ENCODE results near the gene CGB7. TPM values are rescaled to one million over a fixed set of nuclear protein-coding genes. Genes with fewer than 3 reads are reported as not detected.

CGB7 gene
- total RNA-seq, 4 donors from 2014 or later = 0.20 TPM; not detected in 3

DNA sequence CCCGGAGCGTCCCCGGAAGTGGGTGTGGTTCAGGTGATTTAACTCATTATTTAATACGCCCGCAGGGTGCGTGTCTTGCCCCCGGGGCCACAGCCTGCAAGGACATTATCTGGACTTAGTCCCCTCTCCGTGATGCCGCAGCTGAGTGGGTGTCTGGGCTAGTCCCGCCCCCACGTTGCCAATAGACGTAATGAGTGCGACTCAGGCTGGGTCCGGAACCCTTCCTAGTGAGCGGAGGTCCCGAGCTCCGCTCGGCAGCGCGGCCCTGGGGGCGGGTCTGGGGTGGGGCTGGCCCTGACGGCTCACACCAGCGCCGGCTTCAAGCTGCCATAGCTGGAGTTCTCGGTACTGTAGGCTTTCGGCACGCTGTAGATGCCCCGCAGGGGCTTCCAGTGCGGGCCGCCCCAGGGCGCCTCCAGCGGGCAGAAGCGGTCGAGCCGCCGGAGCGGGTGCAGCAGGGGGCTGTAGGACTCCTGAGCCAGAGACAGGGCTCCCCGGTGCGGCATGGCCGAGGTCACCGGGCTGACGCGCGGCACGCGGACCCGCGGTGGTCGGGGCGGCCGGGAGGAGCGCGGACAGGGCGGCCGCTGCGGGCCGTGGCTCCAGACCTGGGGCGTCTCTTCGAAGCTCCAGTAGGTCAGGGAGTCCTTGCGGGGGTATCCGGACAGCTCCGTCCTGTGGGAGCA lies 39.7 kb downstream of the CGB7 start:
- H3K4me3 ChIP-seq = peak overlapping the region; percentile 19 to 59 (median 34)
- no peaks in the 10 kb centered on the region for H3K36me3 ChIP-seq
- DNase-seq = peak; percentile 49
- H3K4me1 ChIP-seq = peaks cover 9 to 25% (median 23%) of the 10 kb centered on the region in 4 donors
- intact Hi-C loops (cut with DNase I; ENCODE audit: low total_unique reads) (no loop called here), in situ Hi-C loops (cut with MboI; ENCODE audit: low pct_ligation_motif_present in 1 of 4, low pct_unique_long_range_greater_than_20kb in 1 of 4, low sequenced_read_pairs in 3 of 4) (no loop called here)
- H3K27me3 ChIP-seq = peaks cover 40% of the 10 kb centered on the region
- H3K9me3 ChIP-seq = no peaks in the 10 kb centered on the region
- WGBS, 2 donors (ENCODE audit: low coverage in 1 of 2) = 1% methylated on average over 38 of the region's 62 CpGs; no CpG with 5 or more reads in 1 of the 2 donors
- peak overlapping the region in 3 of 4 donors; percentile 13 to 25 (median 21) for H3K27ac ChIP-seq
- TF ChIP-seq POLR2A (IDR thresholded peaks at IDR 0.05) (no peak), POLR2AphosphoS5 (IDR thresholded peaks at IDR 0.05) (no peak), EP300 (IDR thresholded peaks at IDR 0.05; ENCODE audit: low read depth) (no peak)
- TF ChIP-seq, protein P1, sequence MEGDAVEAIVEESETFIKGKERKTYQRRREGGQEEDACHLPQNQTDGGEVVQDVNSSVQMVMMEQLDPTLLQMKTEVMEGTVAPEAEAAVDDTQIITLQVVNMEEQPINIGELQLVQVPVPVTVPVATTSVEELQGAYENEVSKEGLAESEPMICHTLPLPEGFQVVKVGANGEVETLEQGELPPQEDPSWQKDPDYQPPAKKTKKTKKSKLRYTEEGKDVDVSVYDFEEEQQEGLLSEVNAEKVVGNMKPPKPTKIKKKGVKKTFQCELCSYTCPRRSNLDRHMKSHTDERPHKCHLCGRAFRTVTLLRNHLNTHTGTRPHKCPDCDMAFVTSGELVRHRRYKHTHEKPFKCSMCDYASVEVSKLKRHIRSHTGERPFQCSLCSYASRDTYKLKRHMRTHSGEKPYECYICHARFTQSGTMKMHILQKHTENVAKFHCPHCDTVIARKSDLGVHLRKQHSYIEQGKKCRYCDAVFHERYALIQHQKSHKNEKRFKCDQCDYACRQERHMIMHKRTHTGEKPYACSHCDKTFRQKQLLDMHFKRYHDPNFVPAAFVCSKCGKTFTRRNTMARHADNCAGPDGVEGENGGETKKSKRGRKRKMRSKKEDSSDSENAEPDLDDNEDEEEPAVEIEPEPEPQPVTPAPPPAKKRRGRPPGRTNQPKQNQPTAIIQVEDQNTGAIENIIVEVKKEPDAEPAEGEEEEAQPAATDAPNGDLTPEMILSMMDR (IDR thresholded peaks at IDR 0.05) = peak; percentile 19 to 53 (median 40)

DNA sequence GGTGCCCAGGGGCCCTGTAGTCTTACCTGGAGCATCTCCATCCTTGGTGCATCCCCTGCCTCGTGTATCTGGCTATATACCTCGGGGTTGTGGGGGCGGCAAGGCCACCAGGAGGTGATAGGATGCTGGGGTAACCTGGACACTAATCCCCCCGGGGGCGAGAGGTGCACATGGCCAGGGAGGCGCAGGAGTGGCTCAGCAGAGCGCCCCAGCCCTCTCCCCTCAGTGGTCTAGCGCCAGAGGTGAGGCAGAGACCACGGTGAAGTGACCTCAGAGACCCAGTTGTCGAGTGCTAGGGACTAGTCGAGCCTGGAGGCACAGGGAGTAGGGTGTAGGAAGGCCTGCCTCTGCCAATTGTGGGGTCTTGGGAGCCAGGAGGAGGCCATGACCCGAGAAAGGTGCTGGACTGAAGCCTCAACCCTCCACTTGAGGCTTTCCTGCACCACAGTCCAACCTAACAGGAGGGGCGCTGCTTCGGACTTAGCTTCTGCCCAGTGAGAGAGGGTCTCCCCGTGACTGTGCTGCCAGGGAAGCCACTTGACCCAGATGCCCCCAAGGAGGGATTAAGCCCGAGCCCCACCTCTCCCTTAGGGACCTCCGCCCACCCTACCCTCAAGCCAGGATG lies 40.4 kb downstream of the CGB7 start, which contains the start of gene LHB:
LHB (minus strand) TSS at position 51 of the 625 bp plus-strand sequence; CDS start at position 41, 10 bp downstream.
- H3K27ac ChIP-seq = peak within 1 kb of the TSS in 3 of 4 donors; percentile 13 to 25 (median 21)
- in situ Hi-C loops (cut with MboI; ENCODE audit: low pct_ligation_motif_present in 1 of 4, low pct_unique_long_range_greater_than_20kb in 1 of 4, low sequenced_read_pairs in 3 of 4) = no loop called here
- H3K27me3 ChIP-seq = peaks cover 39% of the 10 kb centered on the region
- H3K9me3 ChIP-seq = no peaks in the 10 kb centered on the region
- H3K4me3 ChIP-seq = peak within 1 kb of the TSS; percentile 19 to 59 (median 34)
- WGBS, 2 donors (ENCODE audit: low coverage in 1 of 2) = 79% methylated on average over 11 of the region's 17 CpGs; no CpG with 5 or more reads in 1 of the 2 donors
- peaks cover 9 to 25% (median 23%) of the 10 kb centered on the region in 4 donors for H3K4me1 ChIP-seq
- intact Hi-C loops (cut with DNase I; ENCODE audit: low total_unique reads) = no loop called here
- no peak for DNase-seq
- TF ChIP-seq EP300 (IDR thresholded peaks at IDR 0.05; ENCODE audit: low read depth) (no peak), POLR2AphosphoS5 (IDR thresholded peaks at IDR 0.05) (no peak), POLR2A (IDR thresholded peaks at IDR 0.05) (no peak)
- TF ChIP-seq, protein P1 (IDR thresholded peaks at IDR 0.05) = no peak
- peaks cover 0 to 3% (median 0%) of the 10 kb centered on the region in 4 donors for H3K36me3 ChIP-seq

DNA sequence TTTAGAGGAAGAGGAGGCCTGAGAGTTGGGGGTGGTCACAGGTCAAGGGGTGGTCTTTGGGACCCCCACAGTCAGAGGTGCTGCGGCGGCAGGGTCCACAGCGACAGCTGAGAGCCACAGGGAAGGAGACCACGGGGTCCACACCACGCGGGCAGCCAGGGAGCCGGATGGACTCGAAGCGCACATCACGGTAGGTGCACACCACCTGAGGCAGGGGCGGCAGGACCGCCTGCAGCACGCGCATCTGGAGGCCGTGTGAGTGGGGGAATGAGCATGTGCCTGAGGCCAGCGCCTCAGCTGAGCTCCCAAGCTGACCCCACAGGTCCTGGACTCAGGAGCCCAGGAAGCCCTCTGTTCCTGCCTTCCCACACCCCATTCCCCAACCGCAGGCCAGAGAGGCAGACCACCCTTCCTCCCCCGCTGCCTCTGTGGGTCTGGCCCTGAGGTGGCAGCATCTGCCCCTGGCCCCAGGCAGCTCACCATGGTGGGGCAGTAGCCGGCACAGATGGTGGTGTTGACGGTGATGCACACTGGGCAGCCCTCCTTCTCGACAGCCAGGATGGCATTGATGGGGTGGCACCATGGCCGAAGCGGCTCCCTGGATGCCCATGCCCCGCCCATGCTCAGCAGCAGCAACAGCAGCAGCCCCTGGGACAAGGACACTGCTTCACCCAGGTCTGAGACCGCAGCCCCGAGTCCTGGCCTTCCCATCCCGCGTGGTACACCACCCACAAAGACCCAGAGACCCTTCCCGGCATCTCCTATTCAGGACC lies 41.3 kb downstream of the CGB7 start:
- peaks cover 9 to 25% (median 23%) of the 10 kb centered on the region in 4 donors for H3K4me1 ChIP-seq
- WGBS, 2 donors (ENCODE audit: low coverage in 1 of 2) = 89% methylated on average over 16 of the region's 29 CpGs; no CpG with 5 or more reads in 1 of the 2 donors
- intact Hi-C loops (cut with DNase I; ENCODE audit: low total_unique reads) = no loop called here
- H3K36me3 ChIP-seq = peaks cover 0 to 3% (median 0%) of the 10 kb centered on the region in 4 donors
- in situ Hi-C loops (cut with MboI; ENCODE audit: low pct_ligation_motif_present in 1 of 4, low pct_unique_long_range_greater_than_20kb in 1 of 4, low sequenced_read_pairs in 3 of 4) = no loop called here
- H3K4me3 ChIP-seq = no peak overlapping the region
- H3K9me3 ChIP-seq = no peaks in the 10 kb centered on the region
- no peak overlapping the region for H3K27ac ChIP-seq
- TF ChIP-seq POLR2A (IDR thresholded peaks at IDR 0.05) = no peak
- no peak for TF ChIP-seq EP300 (IDR thresholded peaks at IDR 0.05; ENCODE audit: low read depth)
- no peak for TF ChIP-seq POLR2AphosphoS5 (IDR thresholded peaks at IDR 0.05)
- DNase-seq = no peak
- H3K27me3 ChIP-seq = peaks cover 34% of the 10 kb centered on the region

DNA sequence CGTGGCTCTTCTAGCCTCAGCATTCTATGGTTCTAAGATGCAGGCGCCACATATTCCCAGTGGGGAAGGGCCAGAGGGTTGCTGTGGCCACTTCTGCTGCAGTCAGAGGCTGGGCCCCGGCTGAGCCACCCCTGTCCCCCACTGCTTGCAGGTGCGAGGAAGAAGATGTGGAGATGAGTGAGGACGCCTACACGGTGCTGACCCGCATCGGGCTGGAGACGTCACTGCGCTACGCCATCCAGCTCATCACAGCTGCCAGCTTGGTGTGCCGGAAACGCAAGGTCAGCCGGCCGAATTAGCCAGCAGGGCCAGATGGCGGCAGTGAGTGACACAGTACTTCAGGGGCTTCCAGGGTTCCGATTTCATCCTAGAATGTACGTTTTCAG lies 42.7 kb downstream of the CGB7 start:
- H3K9me3 ChIP-seq = no peaks in the 10 kb centered on the region
- no peak overlapping the region for H3K4me3 ChIP-seq
- H3K4me1 ChIP-seq = peaks cover 9 to 25% (median 23%) of the 10 kb centered on the region in 4 donors
- H3K36me3 ChIP-seq = peaks cover 0 to 10% (median 2%) of the 10 kb centered on the region in 4 donors
- in situ Hi-C loops (cut with MboI; ENCODE audit: low pct_ligation_motif_present in 1 of 4, low pct_unique_long_range_greater_than_20kb in 1 of 4, low sequenced_read_pairs in 3 of 4) = no loop called here
- H3K27me3 ChIP-seq = peaks cover 21% of the 10 kb centered on the region
- no peak for DNase-seq
- intact Hi-C loops (cut with DNase I; ENCODE audit: low total_unique reads) = no loop called here
- no peak for TF ChIP-seq POLR2A (IDR thresholded peaks at IDR 0.05)
- 91 to 92% methylated on average over 10 to 18 of the region's 18 CpGs for WGBS, 2 donors (ENCODE audit: low coverage in 1 of 2)
- H3K27ac ChIP-seq = no peak overlapping the region

Data from transverse colon (tissue), 4 donors.